ENCODE data around the gene TSPAN31. TPM values are rescaled to one million over a fixed set of nuclear protein-coding genes. Genes with fewer than 3 reads are reported as not detected.
"Not testable (repeated sequence)": the region's sequence is repeated elsewhere in the genome, so short reads cannot be mapped to it uniquely, and the experiment has no call there.

Gene TSPAN31
- polyA plus RNA-seq, 12 donors, result 40.6 to 55.8 (median 46.6) TPM; not detected in 1

DNA sequence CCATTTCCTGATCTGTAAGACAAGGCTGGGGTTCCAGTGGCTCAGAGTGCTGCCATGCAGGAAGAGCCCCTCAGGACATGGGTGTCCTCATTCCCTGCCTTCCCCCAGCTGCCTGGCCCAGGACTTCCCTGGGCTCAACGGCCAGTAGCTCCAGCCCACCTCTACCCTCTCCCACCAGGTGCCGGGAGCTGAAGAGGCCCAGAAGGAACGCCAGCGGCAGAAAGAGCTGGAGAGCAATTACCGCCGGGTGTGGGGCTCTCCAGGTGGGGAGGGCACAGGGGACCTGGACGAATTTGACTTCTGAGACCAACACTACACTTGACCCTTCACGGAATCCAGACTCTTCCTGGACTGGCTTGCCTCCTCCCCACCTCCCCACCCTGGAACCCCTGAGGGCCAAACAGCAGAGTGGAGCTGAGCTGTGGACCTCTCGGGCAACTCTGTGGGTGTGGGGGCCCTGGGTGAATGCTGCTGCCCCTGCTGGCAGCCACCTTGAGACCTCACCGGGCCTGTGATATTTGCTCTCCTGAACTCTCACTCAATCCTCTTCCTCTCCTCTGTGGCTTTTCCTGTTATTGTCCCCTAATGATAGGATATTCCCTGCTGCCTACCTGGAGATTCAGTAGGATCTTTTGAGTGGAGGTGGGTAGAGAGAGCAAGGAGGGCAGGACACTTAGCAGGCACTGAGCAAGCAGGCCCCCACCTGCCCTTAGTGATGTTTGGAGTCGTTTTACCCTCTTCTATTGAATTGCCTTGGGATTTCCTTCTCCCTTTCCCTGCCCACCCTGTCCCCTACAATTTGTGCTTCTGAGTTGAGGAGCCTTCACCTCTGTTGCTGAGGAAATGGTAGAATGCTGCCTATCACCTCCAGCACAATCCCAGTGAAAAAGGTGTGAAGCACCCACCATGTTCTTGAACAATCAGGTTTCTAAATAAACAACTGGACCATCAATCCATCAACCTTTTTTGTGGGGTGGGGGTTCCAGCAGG, 23.9 kb upstream of the TSPAN31 start:
- DNase-seq, result no peak

DNA sequence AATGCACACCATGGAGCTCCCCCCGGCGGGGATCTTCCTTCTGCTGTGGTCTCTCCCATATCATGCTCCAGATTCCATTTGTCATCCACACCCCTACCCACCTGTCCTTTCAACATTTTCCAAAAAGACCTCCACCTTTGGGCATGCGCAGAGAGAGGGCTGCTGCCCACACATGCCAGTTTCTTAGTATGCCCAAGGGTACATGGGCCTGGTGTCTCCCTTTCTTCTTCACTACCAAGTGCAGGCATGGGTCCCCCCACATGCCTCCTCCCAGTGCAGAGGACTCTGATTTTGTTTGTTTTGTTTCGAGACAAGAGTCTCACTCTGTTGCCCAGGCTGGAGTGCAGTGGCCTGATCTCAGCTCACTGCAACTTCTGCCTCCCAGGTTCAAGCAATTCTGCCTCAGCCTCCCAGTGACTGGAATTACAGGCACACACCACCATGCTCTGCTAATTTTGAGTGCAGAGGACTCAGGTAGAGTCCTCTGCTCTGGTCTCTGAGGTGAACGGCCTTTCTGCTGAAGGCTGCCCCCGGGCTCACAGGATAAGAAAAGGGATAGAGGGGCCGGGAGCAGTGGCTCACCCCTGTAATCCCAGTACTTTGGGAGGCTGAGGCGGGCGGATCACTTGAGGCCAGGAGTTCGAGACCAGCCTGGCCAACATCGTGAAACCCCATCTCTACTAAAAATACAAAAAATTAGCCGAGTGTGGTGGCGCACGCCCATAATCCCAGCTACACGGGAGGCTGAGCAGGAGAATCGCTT, 22.8 kb upstream of the TSPAN31 start:
- DNase-seq, result not testable (repeated sequence)

DNA sequence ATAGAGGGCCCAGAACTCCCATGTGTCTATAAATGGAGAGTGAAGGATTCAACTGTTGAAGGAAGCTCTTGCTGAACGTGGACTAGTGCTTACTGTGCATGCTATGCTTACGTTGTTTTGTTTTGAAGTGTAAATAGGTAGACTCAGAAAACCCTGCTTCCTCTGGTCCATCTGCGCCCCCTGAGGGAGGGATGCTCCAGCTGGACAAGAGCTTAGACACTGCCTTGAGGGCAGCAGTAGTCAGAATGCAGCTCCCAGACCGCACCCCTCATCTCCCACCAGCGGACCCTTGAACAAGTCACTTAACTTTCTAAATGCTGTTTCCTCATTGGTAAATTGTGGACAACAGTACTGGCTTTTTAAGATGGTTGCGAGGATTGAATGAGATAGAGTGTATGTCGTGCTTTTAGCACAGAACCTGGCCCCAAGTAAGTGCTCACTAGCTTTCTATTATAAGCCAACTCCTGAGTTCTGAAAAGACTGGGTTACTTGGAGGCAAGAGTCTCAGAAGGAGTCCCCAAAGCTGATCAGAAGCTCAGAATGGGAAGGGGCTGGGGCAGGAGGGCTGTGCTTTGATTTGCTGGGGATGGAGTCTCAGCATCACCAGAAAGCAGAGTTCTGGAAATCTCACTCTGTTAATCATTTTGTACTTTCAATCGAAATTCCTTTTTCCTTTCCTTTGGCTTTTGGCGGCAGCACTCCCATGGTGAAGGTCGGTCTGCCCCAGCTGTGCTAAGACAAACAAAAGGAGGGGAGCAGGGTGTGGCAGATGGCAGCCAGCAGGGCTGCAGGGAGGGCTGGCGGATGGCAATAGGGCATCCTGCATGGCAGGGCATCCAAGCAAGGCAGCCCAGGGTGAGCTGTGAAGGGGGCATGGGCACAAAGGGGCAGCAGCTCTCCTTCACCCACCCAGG, 21.9 kb upstream of the TSPAN31 start:
- no peak for DNase-seq

DNA sequence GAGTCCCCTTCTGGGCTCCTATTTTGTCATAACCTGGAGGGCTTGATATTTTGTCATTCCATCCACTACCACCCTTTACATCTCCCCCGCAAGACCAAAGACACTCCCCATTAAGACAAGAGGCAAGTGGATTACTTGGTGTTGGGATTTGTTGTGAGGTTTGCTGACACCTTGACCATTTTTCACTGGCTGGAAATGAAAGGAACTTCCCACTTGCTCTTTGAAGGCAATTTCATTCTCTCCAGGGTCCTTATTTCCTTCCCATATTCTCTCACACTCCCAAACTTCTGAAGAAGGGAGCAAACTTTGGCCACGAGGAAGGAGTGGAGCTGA, 21.2 kb upstream of the TSPAN31 start:
- DNase-seq, result no peak

DNA sequence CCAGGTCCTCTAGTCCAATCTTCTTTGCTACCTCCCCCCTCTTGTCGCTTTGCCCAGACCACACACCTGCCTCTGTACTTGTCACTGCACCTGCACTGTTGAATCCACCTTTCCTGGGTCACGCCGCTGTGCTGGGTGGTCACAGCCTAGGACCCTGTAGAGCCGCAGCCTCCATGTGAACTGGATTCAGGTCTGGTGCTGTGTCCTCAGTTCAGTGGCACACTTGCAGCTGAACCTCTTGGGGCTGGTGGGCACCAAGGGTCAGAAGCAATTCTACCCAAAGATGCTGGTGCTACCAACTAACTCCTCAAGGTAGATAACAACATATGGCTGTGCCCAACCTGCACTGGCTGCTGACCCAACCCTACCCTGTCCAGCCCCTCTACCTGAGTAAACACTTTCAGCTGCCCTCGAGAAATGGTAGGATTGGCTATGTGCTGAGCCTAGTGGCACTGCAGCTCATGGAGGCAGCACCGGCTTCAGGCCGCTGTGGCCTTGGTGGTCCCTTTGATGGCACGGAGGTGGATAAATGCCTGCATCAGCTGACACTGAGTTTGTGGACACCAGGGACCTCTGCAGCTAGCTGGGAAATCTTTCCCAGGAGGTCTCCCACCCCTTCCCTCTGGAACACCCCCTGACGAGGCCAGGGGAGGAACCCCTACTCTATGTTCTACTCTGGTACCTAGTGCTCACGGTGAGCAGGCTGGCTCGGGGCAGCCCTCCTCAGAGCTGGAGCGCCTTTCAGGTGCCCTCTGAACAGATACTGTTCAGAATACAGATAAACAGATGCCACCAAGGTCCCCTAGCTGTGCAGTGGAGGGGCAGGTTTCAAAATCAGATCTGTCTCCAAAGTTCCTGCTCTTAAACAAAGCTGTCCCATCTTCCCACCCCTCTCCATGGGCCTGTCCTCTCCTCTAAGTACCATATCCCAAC, 20.6 kb upstream of the TSPAN31 start:
- no peak for DNase-seq

DNA sequence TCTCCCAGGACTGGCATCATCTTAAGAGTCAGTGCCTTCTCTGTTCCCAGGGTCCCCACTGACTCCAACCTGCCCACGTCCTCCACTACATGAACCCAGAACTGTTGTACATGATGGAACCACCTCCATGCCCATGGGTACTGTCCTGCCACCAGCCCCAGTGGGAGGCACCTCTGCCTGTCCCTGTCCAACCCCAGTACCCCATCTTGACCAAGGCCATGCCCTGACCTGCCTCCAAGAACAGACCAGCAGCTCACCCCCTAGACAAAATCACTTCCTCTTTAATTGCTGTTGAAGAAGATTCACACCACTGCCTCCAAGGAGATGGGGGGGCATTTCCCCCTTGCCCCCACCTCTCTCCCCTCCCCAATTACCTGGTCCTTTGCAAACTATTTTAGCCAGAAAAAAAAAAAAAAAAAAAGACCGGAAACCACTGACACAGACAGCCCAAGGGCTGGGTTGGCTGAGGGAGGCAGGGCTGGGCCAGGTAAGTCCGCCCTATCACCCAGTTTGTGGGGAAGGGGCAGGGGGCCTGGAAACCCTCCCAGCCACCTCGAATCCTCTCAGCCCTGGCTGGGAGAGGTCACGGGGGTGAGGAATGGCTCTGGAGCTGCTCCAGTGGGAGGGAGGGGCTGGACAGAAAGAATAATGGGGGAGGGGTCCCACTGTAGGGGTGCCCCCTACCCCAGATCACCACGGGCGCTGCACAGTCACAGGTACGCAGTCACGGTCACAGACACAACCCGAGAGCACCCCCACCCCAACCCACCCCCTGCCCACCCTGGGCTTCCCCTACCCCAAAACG, 19.7 kb upstream of the TSPAN31 start:
- DNase-seq, result no peak

DNA sequence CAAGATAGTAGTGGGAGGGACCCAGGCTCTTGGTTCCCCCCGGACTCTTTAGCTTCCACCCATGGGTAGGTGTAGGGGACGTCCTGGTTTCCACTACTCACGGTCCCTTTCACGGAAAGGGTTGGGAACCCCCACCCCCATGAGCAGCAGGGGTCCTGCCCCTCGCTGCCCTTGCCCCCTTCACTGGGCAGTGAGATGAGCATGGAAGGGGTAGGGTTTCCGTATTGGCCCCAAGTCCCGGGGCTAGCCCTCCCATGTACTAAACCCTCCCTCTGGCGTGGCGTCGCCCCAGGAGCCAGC, 19.0 kb upstream of the TSPAN31 start:
- DNase-seq, result no peak

DNA sequence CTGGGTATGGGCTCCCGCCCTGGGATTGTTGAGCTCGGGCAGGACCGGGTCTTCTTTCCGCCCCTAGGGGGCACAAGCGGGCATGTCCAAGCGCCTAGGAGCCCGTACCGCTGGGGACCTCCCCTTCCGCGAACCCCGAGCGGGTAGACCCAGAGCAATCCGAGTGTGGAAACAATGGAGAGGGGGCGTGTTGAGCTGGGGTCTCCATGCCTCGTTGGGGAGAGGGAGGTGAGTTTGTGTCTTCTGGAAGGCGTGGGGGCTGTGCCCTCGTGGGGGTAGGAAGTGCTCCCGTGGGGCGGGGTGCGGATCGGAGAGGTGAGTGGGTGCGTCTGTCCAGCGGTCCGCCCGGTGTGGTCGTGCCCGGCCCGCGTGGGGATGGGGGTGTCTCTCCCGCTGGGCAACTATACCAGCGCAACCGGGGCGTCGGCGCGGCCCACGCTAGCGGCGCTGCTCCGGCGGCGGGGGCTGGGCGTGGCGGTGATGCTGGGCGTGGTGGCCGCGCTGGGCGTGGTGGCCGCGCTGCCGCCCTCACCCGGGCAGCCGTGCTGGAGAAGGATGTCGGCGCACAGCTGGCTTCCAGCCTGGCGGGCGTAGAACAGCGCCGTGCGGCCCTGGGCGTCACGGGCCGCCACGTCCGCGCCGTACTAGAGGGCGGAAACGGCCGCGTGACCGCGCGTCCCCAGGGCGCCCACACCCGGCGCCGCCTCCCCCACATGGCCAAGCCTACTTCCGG, 18.5 kb upstream of the TSPAN31 start:
- DNase-seq, result no peak

DNA sequence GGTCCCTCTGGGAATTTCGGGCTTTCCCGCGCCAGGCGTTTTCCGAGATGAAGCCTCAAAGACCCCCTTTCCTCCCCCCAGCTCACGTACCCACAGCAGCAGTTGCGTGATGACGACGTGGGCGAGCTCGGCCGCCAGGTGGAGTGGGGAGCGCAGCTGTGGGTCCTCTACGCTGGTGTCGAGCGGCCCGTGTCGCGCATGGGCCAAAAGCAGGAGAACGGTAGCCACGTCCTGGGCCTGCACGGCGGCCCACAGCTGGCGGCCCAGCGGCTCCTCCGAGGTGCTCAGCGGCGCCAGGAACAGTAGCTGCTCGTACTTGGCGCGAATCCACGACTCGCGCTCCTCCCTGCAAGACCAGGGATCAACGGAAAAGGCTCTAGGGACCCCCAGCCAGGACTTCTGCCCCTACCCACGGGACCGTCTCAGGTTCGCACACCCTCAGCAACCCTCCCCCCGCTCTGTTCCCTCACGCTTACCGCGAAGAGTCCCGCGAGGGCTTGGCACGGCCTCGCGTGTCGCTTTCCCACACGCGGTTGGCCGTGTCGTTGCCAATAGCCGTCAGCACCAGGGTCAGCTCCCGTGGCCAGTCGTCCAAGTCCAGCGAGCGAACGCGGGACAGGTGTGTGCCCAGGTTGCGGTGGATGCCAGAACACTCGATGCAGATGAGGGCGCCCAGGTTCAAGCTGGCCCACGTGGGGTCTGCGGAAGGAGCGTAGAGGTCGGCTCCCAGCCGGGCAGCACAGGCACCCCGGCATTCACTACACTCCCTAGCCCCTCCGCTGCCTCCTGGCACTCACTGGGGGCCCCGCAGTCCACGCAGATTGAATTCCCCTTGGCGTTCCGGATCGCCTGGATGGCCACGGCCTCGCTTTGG, 17.7 kb upstream of the TSPAN31 start:
- DNase-seq, result no peak

DNA sequence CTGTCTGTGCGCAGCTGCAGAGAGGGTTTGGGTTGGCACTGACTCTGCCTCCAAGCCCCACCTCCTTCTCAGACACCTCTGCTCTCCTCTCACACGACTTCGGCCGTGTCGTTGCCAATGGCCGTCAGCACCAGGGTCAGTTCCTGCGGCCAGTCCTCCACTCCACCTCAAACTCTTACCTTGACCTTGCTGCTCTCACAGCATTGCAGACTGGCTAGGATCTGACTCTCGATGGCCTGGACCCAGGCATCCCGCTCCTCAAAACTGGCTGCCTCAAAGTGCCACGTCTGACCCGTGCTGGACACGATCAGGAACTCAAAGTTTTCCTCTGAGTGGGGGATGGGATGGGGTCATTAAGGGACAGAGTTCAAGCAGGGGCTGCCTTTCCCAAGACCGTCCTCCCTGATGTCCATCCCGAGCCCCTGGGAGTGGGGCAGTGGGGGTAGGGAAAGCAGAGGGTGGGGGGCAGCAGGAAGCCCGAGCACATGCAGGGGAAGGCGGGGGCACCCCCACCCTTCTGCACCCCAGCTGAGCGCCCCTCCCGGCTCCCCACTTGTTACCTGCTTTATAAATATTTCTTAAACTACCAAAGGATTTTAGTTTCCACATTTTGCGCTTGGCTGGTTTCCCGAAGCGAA, 17.0 kb upstream of the TSPAN31 start:
- DNase-seq, result no peak

DNA sequence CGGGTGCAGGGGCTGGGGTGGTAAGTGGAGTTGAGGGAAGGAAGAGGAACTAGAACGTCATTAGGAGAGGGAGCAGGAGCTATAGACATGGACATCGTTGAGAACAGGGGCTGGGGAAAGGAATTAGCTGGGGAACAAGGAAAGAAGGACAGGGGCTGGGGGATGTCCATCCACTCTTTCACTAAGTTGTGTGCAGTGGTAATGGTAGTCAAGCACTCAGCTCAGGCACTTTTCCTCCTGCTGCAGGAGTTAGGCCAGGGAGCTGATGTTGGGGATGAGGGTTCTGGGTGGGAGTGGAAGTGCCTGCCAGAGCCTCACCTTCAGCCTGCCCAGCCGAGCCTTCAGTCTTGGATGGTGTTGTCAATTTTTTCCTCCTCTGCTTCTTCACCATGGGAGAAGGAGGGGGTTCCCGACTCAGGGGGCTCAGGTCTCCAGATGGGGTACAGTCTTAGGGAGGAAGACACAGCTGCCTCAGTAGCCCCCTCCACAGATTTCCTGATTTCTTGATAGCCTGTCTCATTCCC, 15.5 kb upstream of the TSPAN31 start:
- DNase-seq, result no peak

DNA sequence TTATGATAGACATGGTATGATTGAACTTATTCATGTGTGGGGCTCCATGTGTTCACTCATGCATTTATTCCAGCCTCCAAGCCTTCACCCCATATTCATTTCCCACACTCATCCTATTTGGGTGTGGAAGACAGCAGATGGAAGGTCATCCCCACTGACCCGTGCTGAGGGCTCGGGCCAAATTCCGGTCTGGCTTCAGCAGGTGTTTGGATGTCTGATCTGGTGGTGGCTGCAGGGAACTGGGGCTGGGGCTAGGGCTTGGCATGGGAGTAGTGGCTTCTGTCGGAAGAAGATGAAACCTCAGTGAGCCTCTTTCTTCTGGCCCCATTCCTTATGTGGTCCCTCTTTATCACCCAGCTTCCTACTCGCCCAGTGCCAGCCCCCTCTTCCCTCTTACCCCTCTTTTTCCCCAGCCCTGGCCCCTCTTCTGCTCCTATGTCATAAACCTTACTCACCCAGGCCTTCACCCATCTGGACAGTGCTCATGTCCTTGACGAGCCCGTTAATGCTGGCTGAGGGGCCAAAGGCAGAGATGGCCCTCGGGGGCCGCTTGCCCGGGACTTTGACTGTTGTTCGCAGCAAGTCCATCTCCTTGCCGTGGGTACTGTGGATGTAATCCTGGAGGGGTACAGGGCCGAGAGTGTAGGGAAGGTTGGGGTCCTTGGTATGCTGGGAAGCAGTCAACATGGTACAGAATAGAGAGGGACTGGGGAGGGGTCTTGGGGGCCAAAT, 14.3 kb upstream of the TSPAN31 start:
- DNase-seq, result no peak

DNA sequence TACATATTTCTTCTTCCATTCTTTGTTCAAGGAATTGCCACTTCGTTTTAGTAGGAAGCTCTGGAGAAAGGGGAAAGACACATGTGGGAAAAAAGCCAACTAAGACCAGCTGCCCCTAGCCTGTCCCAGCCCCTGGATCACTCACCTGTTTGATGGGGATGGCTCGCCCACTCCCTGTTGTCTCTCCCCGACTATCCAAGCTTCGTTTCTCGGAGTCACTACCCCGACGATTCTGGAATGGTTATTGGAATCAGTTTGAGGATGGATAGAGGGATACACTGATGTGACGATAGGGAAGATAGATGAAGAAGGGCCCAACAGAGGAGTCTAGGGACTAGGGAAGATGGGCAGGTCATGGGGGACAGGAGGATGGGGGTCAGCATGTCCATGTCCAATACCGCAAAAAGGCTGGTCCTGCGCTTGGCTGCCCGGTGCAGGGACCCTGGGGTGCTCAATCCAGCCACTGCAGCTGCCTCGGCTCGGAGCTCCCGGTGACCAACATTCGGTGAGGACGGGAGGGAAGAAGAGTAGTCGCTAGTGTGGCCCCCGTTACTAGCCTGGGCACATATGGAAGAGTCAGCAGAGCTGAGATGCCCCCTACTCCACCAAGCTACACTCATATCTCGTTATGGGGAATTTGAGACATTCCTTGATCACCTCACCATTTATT, 13.3 kb upstream of the TSPAN31 start:
- DNase-seq, result no peak

DNA sequence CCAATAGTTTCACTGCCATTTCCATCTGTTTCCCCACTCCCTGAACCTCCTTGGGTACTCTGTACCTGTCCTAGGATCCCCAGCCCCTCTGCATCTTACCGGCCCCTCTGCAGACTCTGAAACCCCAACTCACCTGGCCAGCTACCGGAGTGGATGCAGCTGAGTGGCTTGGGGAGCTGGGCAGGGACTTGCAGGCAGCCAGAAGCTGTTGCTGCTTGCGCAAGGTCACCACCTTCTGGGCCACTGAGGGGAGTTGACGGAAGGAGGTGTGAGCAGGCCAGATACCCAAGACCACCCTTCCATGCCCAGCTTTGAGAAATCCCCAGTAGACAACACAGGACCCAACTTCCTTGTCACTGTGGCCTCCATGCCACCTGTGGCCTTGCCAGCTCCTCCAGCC, 12.6 kb upstream of the TSPAN31 start:
- DNase-seq, result no peak

DNA sequence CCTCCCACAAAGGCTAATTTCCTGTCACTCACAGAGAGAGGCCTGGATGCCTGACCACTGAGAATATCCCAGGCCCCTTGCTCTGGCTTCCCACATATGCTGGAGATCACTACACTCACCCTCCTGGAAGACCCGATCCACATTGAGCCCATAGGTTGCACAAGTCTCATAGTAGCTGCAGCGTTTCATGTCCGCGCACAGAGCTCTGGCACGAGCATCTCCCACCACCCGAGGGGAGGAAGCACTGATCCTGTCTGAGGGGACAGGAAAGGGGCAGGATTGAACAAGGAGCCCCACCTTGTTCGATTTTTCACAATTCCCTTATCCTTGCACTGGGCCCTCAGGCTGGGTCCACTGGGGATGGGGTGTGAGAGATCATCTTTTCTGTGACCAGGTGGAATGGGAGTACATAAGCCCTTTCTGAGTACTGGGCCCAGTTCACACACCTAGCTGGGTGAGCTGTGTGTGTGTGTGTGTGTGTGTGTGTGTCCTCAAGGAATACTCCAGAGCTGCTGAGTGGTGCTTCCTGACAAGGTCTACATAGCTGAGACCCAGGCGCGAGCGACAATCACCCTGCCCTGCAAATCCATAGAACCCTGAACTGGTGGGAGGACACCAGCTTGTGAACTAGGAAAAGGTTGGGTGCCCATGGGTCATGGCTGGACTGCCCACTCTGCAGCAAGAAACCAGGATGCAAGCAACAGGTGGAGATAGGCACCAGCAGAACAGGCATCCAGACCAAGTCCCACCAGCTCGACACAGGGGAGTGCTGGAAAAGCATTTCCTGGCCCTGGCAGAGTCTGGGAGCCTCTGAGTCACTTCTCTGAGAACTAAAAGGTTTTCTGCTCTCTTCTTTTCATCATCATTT, 11.9 kb upstream of the TSPAN31 start:
- DNase-seq, result no peak

All from muscle of arm (tissue), 12 donors.